Adrenal gland (tissue), 12 donors: ENCODE data around the gene CACNA1H. TPM values are rescaled to one million over a fixed set of nuclear protein-coding genes. Genes with fewer than 3 reads are reported as not detected.

Source experiments
- DNase-seq, 7 donors: peaks; one replicate each; pipeline ENCODE4 v3.0.0-alpha.2; 2019 to 2020
- H3K27ac ChIP-seq, 5 donors: fragments of 200-600 bp; sonication (generic) in 4 of 5; 1 replicate in 3 of 5; 2 replicates in 2 of 5; pipeline versions ENCODE4 v1.5.1 to v1.8.0; 2016 to 2020; ENCODE audit warnings: mild to moderate bottlenecking in 1 of 5
- H3K27me3 ChIP-seq: fragments of 200-600 bp; 2 replicates; pipeline ENCODE4 v1.8.0; 2021
- H3K36me3 ChIP-seq, 2 donors: fragments of 200-600 bp; replicated peaks in 1 of 2; 1 replicate in 1 of 2; 2 replicates in 1 of 2; pipeline versions ENCODE4 v1.5.1 to v1.8.0; 2018 to 2022
- H3K4me1 ChIP-seq, 2 donors: fragments of 200-600 bp; replicated peaks in 1 of 2; 1 replicate in 1 of 2; 2 replicates in 1 of 2; pipeline versions ENCODE4 v1.5.1 to v1.8.0; 2018 to 2021
- H3K4me3 ChIP-seq, 4 donors: fragments of 200-600 bp; sonication (generic) in 3 of 4; one replicate each; pipeline ENCODE4 v1.5.1; 2016 to 2018
- H3K9me3 ChIP-seq, 3 donors: fragments of 200-600 bp; sonication (generic) in 1 of 3; replicated peaks in 1 of 3; 1 replicate in 2 of 3; 2 replicates in 1 of 3; pipeline versions ENCODE4 v1.5.1 to v1.8.0; 2016 to 2021
- CTCF ChIP-seq, 6 experiments: fragments of 450-650 bp in 4 of 6; fragments of 200-600 bp in 2 of 6; sonication (generic) in 1 of 6; IDR thresholded peaks; 1 replicate in 5 of 6; 2 replicates in 1 of 6; pipeline versions ENCODE4 v1.5.1 to v1.8.0; 2016 to 2021; ENCODE audit warnings: antibody characterized with exemption in 6 of 6, mild to moderate bottlenecking in 2 of 6, moderate library complexity in 1 of 6
- POLR2A ChIP-seq, 2 donors: fragments of 450-650 bp; IDR thresholded peaks; one replicate each; pipeline ENCODE4 v1.6.1; 2017; ENCODE audit warnings: antibody characterized with exemption in 2 of 2, mild to moderate bottlenecking in 2 of 2, moderate library complexity in 1 of 2
- WGBS, 4 donors: extraction: QIAGEN DNeasy Blood & Tissue Kit in 2 of 4; methylation state at CpG; one replicate each; pipeline versions ENCODE4 v1.1.5 to v1.1.7; 2013 to 2017; 5-methylcytosine and 5-hydroxymethylcytosine counted together
- intact Hi-C, 2 donors: fragments of 100-400 bp; cut with DNase I; formaldehyde crosslinking; loops; one replicate each; pipeline versions ENCODE4 v1.14.1 to v1.15.0; 2022 to 2023
- polyA plus RNA-seq, 3 donors: library from polyadenylated mRNA; stranded (reverse); fragments of 200-250 nt in 2 of 3; fragments of 350-450 nt in 1 of 3; fragmentation: Illumina TruSeq in 1 of 3; extraction: RNeasy Lipid Tissue Mini Kit (QIAGEN cat#74804) in 1 of 3; gene quantifications; one replicate each; pipeline ENCODE4 v1.2.3, GENCODE V29; 2013 to 2014
- total RNA-seq, 9 donors: library from RNA; depleted of rRNA in 4 of 9; stranded (reverse); fragments of >200 nt in 4 of 9; fragments of 120-200 nt in 1 of 9; fragmentation: NEBNext Ultra II Directional in 1 of 9; extraction: Animal tissue kit (Norgen Biotek cat#: 25700) in 1 of 9; gene quantifications; one replicate each; pipeline versions ENCODE4 v1.1.0 to v1.2.4, GENCODE V29; 2013 to 2023
- donor health status: healthy with polysubstance abuse.
- donor health status: Bipolar disorder and iron deficiency.
- donor health status: DM: yes; HTN: yes; CAD: no.
- donor health status: DM: no; HTN: no; CAD: no.
- donor health status: DM: no; HTN: no; CAD: no.
- donor health status: DM: yes; HTN: yes; CAD: no.

The CACNA1H gene
- total and polyA plus RNA-seq, 12 donors = 14.0 to 121 (median 34.9) TPM

GRCh38 chr16:1129106-1129960 is 23.6 kb upstream of the CACNA1H start:
- Histone ChIP-seq H3K27me3 (no peaks in the 10 kb centered on the region), H3K4me1 (no peaks in the 10 kb centered on the region), H3K27ac (no peak overlapping the region), H3K36me3 (no peaks in the 10 kb centered on the region), H3K9me3 (no peaks in the 10 kb centered on the region), H3K4me3 (no peak overlapping the region)
- intact Hi-C loops = no loop called here
- TF ChIP-seq CTCF (IDR thresholded peaks at IDR 0.05) (no peak), POLR2A (IDR thresholded peaks at IDR 0.05) (no peak)
- 91 to 95% (median 94%) methylated on average over 17 to 48 of the region's 48 CpGs for WGBS, 4 donors
- DNase-seq = no peak

GRCh38 chr16:1130382-1130781 is 22.5 kb upstream of the CACNA1H start:
- no peak overlapping the region for H3K27ac ChIP-seq
- WGBS, 4 donors = 81 to 91% (median 87%) methylated on average over 3 to 8 of the region's 8 CpGs; no CpG with 5 or more reads in 1 of the 4 donors
- intact Hi-C loops = no loop called here
- H3K27me3 ChIP-seq = no peaks in the 10 kb centered on the region
- no peak overlapping the region for H3K4me3 ChIP-seq
- H3K36me3 ChIP-seq = no peaks in the 10 kb centered on the region
- TF ChIP-seq CTCF (IDR thresholded peaks at IDR 0.05) (no peak), POLR2A (IDR thresholded peaks at IDR 0.05) (no peak)
- peaks cover 4 to 6% of the 10 kb centered on the region in 2 donors for H3K4me1 ChIP-seq
- H3K9me3 ChIP-seq = no peaks in the 10 kb centered on the region
- DNase-seq = no peak

- no peak for TF ChIP-seq CTCF (IDR thresholded peaks at IDR 0.05)
- TF ChIP-seq POLR2A (IDR thresholded peaks at IDR 0.05) = no peak
- no peaks in the 10 kb centered on the region for H3K27me3 ChIP-seq
- H3K4me1 ChIP-seq = peaks cover 10 to 11% of the 10 kb centered on the region in 2 donors
- DNase-seq = no peak
- no peaks in the 10 kb centered on the region for H3K9me3 ChIP-seq
- no peaks in the 10 kb centered on the region for H3K36me3 ChIP-seq
- no peak overlapping the region for H3K27ac ChIP-seq
- no peak overlapping the region for H3K4me3 ChIP-seq
- WGBS, 4 donors = 89 to 94% (median 93%) methylated on average over 23 to 35 of the region's 35 CpGs
- intact Hi-C loops = no loop called here
Observed at GRCh38 chr16:1131378-1131994, 21.4 kb upstream of the CACNA1H start.

GRCh38 chr16:1132431-1132830 is 20.5 kb upstream of the CACNA1H start:
- no peak for TF ChIP-seq POLR2A (IDR thresholded peaks at IDR 0.05)
- TF ChIP-seq CTCF (IDR thresholded peaks at IDR 0.05) = no peak
- no peak for DNase-seq
- H3K36me3 ChIP-seq = no peaks in the 10 kb centered on the region
- no peak overlapping the region for H3K27ac ChIP-seq
- no peaks in the 10 kb centered on the region for H3K9me3 ChIP-seq
- 69 to 80% (median 76%) methylated on average over 2 to 15 of the region's 15 CpGs for WGBS, 4 donors
- no peaks in the 10 kb centered on the region for H3K27me3 ChIP-seq
- intact Hi-C loops = no loop called here
- H3K4me1 ChIP-seq = peaks cover 10 to 16% of the 10 kb centered on the region in 2 donors
- H3K4me3 ChIP-seq = no peak overlapping the region
